Measurements from ENCODE around the gene GNS.
"Not testable (repeated sequence)": the region's sequence is repeated elsewhere in the genome, so short reads cannot be mapped to it uniquely, and the experiment has no call there.

GNS gene

DNA sequence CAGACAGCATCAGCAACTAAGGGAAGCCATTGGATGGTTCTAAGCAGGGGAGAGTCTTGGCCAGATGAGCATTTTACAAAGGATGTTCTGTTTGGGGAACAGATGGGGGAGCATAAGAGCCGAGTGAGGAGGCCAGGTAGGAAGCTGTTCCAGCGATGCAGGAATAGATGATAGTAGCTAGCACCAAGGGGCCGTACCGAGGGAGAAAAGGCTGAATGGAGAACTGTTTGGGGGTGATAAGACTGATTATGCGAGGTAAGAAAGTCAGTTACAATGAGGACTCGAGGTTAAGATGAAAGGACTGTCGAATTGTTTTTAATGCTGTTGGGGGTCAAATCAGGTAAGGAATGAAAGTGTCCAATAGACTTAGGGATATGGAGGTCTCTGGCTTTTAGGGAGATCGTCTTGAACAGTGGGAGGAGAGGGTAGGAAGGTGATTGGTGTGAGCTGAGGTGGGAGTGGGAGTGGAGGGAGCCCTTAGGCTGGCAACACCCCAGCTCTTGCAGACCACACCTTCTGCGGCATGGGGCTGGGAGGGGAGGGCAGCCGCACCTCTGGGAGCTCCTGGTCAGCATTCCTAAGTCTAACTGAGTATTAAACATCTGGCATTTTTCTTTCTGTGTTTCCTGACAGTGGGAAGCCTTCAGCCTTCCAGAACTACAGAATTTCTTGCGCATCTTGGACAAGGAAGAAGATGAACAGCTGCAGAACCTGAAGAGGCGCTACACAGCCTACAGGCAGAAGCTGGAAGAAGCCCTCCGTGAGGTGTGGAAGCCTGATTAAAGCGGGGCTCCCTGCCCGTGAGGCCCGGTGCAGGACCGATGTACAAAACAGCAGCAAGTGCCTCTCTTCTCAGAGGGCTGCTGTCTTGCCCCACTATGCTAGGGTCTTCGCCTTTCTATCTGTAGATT is 64.8 kb downstream of the GNS start:
- no peak for DNase-seq

DNA sequence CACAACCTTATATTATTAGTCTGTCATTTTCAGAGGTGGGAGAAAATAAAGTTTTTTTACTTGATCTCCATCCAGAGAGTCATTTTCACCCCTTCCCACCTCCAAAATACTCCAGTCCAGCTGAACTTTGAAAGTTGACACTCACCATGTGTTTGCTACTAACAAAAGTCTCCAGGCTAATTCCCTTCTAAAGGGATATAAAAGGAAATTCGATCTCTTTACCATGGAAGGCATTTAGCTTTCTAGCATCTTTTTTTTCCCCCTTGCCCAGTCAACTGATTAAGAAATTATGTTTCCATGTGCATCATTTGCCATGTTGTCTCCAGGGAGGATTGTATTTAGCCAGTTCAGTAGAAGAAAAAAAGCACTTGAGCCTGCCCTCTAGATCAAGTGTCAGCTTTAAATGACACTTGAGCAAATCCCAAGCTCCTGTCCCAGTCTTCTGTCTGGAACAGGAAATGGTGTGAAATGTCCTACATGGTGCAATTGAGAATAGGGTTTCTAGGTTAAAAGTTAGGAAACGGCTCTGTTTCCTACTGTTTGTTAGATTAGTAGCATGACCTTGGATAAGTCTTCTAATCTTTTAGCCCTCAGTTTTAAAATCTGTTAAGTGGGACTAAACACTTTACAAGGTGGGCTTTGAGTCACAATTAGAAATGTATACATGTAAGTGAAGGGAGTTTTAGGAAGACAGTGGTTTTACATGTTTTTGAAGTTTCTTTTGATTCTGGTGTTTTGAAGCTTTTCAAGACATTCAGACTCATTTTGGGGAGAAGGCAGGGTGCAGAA is 67.2 kb downstream of the GNS start:
- DNase-seq, result no peak

DNA sequence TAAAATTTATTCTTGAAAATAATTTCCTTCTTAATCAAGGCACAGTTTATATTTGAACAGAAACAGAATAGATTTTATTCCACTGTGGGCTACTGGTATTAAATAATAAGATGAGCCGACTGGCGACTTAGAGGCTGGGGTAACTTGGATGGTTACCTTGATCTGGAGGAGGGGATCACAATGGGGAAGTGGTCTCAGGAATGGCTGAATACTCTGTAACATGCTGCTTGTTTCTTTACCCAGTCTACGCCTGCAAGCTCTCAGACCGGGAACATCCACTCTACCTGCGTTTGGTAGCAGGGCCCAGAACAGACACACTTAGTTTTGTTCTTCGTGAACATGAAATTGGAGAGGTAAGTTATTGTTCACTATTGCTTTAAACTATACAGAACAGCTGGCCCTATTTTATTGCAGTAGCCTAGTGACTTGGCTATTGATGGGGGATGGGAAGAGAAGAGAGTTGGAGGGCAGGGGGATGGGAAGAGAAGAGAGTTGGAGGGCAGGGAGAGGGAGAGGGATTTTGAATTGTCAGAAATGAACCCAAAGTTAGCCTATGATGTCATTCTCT is 67.9 kb downstream of the GNS start:
- DNase-seq, result no peak

DNA sequence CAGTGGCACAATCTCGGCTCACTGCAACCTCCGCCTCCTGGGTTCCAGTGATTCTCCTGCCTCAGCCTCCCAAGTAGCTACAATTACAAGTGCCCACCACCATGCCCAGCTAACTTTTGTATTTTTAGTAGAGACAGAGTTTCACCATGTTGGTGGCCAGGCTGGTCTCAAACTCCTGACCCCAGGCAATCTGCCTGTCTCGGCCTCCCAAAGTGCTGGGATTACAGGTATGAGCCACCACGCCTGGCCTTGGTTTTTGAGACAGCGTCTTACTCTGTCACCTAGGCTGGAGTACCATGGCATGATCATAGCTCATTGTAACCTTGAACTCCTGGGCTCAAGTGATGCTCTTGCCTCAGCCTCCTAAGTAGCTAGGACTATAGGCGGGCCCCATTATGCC is 69.0 kb downstream of the GNS start:
- DNase-seq, result not testable (repeated sequence)

DNA sequence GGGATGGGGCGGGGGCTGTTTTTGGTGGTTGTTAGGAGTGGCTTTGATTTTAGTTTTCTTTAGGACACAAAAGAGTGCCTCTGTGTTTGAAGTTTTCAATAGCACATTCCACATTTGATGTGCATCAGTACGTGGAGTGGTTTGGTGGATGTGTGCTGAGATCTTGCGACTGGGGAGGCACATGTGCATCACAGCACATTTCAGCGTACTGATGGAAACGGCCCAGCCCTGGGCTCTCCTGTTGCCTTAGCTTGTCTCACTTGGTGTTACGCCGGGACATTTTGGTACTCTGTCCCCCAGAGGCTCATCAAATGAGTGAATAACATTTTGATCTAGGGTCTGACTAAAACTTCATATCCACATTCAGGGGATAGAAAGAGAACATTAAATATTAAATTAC is 70.5 kb downstream of the GNS start:
- DNase-seq, result no peak

DNA sequence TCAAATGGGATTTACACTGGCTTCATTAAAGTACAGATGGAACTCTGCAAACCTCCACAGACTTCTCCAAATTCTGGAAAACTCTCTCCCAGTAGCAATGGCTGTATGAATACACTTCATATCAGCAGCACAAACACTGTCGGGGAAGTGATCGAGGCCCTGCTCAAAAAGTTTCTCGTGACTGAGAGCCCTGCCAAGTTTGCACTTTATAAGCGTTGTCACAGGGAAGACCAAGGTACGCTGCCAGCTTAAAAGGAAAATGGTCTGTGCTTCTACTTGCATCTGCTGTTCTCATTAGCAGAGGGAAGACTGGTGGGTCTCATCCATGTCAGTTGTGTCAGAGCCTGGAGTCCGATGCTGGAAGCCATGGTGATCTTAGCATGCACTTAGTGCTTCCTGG is 71.0 kb downstream of the GNS start:
- no peak for DNase-seq

DNA sequence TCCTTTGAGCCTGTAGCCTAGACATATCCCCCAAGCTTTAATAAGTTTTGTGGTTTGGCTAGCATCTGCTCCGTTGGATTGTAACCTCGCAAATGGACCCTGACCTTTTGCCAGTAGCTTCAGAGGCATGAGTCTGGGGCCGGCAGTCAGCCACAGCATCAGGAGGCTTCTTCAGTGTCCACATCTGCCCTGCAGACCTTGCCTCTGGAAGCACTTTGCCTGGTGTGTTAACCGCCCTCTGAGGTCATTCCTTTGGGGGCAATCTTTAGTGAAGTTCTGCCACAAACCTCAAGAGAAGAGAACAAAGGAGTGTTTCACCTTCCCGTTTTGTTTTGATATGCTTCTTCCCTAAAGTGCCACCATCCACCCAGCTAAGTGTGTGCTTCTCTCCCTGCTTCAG is 71.4 kb downstream of the GNS start:
- DNase-seq, result no peak

DNA sequence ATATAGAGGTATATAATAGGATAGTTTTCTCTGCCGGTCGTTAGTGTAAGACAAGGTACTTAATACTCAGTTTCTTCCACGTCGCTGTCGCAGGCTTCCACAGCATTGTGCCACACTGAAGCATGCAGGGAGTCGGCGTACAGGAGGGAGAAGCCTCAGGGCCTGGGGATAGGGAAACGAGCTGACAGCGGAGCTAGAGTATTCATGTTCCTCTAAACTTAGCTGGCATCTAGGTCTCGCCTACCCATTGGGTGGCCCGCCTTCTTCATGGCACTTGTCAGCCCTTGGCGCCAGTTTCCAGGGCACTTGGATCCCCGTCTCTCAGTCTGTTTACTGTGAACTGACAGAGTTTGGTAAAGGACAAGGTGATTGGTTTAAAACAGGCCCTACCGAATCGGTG is 73.6 kb downstream of the GNS start:
- no peak for DNase-seq

DNA sequence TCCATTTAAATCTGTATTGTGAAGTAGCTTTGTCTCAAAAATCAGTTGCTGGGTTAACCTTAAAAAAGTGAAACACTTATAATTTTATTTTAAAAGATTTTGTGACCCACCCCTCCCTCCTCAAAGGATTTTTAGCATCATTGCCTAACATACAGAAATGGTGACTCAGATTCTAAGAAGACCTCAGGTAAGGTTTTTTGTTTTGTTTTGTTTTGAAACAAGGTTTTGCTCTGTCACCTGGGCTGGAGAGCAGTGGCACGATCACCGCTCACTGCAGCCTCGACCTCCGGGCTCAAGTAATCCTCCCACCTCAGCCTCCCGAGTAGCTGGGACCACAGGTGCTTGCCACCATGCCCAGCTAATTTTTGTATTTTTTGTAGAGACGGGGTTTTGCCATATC is 74.2 kb downstream of the GNS start:
- no peak for DNase-seq

DNA sequence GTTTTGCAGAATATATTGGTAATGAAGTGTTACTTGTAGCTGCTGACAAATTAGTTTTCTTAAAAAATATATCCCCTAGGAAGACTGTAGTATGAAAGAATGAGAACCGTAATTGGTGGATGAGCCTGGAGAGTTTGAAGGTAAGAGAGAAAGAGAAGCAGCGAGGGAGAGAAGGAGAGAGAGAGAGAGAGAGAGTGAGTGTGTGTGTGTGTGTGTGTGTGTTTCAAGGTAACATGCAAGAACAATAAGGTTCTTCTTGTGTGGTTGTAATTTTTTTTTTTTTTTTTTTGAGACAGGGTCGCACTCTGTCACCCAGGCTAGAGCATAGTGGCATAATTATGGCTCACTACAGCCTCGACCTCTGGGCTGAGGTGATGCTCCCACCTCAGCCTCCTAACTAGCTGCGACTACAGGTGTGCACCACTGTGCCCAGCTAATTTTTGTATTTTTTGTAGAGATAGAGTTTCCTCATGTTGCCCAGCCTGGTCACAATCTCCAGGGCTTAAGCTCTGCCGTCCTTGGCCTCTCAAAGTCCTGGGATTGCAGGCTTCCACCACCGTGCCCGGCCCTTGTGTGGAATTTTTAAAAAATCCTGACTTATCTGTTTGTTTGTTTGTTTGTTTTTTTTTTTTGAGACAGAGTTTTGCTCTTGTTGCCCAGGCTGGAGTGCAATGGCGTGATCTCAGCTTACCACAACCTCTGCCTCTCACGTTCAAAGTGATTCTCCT is 75.2 kb downstream of the GNS start:
- DNase-seq, result no peak

DNA sequence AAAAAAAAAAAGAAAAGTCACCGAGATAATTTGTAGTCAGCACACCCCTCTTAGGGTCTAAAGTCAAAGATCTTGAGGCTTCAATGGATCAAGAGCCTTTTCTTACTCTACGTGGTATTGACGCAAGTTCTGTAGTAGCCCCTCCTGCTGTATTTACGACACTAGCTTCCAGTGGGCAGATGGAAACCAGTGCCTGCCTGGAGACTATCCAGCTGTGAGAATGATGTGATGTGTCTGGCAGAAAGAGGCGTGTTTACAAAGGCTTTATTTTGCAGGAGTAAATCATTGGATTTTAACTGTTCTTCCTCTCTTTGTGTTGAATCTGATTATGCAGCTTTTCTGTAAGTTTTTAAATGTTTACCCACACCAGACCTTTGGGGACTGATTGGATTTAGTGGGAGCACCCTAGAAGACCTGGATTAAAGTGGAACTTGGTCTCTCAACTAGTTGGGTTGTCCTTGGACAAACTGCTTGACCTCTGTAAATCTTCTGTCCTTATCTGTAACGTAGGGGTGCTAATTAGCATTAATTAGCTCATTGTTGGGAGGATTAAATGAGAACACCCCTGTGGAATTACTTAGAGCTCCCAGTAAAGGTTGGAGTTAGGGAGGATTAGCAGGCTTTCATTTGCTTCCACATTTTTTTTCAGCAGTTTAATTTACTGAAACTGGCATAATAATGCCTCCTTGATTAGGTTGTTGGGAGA is 76.5 kb downstream of the GNS start:
- DNase-seq, result no peak

DNA sequence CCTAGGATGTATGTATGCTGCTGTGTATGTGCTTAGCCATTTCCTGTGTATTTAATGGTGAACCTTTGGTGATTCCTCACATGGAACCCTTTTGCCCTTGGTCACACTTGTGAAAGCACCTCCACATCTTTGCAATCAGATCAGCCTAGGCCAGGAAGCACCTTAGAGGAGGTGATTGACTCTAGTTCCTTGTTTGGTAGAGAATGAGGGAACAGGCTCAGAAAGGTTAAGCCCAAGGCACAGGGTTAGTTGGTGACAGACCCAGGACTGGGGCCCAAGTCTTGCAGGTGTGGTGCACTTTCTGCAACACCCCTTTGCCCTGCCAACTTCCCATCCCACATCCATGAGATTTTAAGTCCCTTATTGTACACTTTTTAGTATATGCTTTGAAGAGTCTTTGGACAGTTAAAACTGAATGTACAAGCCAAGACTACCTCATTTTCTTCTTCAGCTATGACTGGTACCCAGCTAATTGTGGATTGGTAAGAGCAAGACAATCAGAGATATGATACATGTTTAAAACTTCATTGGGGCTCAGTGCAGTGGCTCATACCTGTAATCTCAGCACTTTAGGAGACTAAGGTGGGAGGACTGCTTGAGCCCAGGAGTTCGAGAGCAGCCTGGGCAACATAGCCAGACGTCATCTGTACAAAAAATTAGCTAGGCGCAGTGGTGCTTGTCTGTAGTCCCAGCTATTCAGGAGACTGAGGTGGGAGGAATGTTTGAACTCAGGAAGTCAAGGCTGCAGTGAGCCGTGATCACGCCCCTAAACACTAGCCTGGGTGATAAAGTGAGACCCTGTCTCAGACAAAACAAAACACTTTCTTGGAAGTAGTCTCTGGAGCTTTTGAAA is 77.8 kb downstream of the GNS start:
- DNase-seq, result no peak

DNA sequence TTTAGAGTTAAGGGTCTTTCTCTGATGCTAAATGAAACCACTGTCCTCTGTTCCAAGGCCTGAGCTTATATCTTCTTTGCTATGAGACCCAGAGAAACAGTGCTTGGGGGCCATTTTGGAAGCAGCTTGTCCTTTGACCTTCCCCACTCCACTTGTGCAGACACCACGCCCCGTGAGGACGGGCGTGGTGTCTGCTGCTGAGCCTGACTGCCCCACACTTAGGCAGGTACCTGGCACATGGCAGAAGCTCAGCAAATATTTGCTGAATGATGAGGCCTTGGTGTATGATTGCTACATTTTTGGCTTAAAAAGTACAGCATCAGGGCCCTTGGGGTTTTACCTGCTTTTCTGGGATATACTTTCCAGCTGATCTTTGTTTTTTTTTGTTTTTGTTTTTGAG is 79.0 kb downstream of the GNS start:
- DNase-seq, result no peak

DNA sequence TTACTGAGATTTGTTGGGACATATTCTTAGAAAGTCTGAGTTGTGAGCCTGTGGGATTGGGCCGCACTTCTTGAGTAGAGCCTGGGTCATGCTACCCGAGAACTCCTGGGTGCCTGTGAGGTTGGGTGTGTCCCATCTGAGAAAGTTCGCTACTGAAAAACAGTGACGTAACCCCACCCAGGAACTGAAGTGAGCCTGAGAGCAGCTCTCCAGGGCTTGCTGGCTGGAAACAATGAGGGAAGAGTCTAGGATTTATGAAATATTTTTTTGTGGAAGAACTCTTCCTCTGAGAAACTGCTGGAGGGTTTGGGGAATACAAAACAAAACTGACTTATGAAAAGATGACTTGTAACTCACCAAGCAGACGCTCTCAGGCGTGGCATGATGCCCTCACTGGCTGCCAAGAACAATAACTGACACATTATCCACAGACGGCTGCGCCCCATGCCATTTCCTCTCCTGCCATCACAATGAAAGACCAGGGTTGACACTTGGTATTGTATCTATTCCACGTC is 79.7 kb downstream of the GNS start:
- peak; percentile 20 to 58 for DNase-seq

DNA sequence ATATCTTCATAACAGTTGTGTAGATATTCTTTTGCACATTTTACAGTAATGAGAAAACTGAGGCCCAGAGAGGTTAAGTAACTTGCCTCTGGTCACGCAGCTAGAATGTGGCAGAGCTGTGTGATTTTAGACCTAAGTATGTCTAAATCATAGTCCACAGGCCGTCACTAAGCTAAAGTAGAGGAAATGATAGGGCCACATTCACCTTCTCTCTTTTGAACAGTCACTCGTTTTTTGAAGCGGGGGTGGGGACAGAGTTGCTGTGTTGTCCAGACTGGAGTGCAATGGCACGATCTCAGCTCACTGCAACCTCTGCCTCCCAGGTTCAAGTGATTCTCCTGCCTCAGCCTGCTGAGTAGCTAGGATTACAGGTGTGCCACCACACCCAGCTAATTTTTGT is 80.4 kb downstream of the GNS start:
- DNase-seq, result no peak

DNA sequence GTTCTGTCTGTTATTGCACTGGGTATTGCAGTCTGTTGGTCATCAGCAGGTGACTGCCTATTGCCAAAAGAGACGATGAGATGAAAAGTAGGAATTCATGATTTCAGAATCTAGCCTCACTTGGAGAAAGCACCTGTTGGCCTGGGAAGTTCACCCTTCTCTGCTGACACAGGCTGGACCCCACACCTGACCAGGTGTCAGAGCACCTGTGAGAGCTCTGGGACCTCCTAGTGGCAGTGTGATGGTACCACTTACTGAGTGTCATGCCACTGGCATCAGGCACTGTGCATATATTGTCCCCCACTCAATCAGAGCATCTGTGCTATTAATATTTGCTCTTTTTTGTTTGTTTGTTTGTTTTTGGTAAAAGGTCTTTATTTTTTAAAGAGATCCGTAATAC is 81.0 kb downstream of the GNS start:
- DNase-seq, result no peak

DNA sequence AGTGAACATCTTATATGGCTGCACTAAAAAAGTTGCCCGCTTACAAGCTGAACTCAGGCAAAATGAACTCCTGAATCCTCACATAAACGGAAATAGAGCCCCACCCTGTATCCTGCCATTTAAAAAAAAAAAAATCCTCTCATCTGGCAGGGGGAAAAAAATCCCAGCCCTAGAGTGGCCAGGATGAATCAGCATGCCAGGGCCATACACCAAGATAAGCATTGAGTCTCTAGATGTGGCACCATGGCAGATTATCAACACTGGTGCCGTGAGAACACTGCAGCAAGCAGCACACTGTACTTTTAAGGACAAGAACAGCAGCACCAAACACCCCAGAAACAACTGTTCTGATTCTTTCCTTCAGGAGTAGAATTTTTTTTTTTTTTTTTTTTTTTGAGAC is 83.4 kb downstream of the GNS start:
- no peak for DNase-seq

DNA sequence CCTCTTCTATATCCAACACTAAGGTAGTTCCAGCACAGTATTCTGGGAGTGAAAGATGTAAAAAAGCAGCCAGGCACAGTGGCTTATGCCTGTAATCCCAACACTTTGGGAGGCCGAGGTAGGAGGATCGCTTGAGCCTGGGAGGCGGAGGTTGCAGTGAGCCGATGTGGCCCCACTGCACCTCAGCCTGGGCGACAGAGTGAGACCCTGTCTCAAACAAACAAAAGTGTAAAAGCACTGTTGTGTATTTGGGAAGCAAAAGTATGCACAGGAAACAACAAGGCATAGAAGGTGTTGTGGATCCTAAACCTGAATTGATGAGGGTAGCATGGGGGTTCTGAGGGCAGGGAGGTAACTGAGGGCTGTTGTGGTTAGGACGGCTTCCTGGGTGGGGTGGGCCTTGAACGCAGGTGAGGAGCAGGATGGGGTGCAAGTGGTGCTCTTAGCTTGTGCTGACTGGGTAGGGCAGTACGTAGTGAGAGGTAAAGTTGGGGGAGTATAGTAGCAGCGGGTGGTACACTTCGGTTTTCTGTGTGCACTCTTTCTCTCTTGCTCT is 84.8 kb downstream of the GNS start:
- peak in 1 of 2 experiments; percentile 37 for DNase-seq

DNA sequence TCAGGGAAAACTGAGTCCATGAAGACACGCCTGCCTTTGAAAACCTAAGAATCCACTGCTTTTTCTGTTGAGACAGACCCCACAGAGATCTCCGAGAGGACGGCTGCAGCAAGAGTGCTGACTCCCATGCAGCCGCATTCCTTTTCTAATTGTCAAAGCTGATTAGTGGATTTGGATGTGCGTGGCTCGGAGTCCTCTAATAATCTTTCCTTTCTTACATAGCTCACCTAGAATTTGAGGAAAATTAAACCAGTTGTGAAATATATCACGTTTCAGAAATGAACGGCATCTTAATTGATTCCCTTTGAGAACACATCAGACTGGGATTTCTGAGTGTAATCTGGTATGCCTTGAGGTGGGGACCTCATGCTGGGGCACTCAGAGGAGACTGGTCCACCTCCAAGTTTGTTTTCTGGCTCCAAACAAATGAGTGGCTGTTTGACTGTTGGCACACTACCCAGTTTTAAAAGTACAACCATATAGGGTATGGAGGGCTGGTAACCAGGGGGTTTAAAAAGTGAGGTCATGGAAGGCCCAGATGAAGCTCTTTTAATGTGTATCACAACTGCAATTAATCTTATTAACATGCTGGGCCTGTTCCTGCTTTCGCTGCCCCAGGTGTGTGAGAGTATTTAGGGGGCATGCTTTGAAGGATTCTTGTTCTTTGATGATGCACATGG is 85.6 kb downstream of the GNS start:
- DNase-seq, result no peak

DNA sequence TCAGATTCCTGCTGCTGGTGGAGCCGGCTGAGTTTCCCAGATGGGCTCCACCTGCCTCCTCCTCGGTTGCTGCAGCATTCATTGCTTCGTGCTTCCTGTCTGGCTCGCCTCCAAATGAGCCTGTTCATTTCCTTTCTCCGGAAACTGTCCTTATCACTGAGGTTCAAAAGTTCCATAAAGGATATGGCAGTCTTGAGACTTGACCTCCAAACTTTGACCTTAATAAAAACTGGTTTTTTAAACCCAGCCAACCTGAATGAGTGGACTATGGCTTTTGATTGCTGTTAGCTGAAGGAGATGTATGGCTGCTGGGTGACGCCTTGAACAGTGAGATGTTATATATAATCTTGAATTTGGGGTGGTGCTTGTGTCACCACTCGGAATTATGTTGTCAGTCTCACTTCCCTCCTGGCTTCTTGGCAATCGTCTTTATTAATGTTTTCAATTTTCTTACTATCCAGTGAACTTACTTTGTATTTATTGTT is 86.2 kb downstream of the GNS start:
- peak in 1 of 2 experiments; percentile 22 for DNase-seq
